Colon (tissue), 2 donors: ENCODE measurements around the gene THSD7A.

Experiments
- FAIRE-seq: peaks from 2 replicates; lab custom pipeline; 2012; peaks lifted over from hg19 to GRCh38; lab: Jason Lieb, UNC
- donor health status: control.
- donor health status: control.

The THSD7A gene

DNA sequence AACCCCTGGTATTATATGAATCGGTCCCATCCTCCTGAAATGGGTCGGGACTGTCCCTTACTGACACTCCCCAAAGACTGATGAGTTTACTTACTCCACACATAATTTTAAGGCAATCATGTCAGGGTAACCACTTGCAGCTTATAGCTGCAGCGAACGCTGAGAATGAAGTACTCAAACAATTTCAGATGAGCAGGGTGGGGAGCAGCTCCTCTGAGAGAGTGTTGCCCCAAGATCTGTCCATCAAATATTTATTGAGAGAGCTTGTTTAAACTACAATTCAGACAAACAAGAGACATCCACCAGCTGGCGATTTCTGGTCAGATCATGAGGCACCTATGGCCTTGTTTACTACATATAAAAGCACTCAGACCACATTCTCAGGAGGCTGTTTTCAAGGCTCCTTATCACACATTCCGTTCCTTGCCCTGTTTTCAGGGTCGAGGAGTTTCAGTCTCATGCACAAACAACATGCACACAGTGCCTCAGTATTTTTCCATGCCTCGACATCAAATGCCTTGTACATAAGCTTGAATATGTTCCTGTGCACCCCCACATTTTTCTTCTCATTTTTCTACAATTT lies 80.1 kb downstream of the THSD7A start:
- no peak for FAIRE-seq

DNA sequence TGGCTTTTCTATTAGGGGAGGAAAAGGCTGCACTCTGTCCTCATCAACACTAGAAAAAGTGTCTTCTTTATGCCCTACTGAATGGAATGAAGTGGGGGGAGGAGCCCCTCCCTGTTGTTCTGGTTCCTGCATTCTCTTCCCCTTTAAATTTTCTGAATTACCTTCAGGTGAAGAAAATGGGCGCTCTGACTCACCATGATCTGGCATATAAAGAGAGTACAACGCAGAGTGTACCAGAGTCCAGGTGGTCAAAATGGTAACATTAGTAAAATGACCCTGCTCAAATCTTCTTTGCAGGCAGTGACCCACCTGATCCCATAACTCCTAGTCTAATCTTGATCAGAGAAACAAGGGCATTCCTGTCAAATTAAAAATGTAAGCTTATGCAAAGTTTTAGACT lies 80.7 kb downstream of the THSD7A start:
- FAIRE-seq, result no peak

DNA sequence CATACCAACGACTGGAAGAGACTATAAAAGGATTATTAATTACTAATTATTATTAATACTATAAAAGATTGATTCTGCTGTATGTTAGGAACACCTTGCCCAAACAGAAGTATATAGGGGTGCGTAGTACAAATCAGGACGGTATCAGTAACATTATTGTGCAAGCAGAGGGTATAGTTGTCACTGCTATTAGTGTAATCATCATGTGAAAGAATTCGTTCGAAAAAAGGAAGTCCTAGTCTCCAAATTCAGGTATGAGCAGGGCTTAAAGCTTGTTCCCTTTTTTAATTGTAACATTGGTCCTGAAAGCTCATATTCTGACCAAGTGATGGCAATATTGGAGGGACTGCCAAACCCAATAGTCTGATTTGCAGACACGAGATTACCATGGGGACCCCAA lies 81.8 kb downstream of the THSD7A start:
- no peak for FAIRE-seq

DNA sequence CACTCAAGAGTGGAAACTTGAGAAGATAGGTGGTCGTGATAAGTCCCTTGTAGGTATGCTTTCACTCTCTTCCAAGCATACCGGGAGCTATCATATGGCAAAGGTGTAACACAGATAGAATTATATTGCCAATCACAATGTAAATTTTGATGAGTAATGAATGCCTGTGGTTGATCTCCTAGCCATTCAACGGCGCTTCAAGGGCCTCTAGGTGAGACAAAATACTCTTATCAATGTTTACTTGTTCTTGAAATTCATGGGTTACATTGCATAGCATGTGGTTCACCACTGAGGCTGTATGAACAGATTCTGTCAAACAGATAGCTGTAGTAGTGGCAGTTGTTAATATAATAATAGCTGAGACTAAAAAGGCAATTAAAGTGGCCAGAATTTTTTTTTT lies 82.4 kb downstream of the THSD7A start:
- FAIRE-seq, result no peak

DNA sequence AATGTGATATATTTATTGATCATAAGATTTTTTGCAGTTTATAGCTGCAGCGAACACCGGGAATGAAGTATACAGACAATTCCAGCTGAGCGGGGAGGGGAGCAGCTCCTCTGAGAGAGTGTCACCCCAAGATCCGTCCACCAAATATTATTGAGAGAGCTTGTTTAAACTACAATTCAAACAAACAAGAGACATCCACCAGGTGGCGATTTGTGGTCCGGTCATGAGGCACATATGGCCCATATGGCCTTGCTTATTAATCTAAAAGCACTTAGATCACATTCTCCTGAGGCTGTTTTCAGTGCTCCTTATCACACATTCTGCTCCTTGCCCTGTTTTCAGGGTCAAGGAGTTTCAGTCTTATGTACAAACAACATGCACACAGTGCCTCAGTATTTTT lies 83.1 kb downstream of the THSD7A start:
- no peak for FAIRE-seq

DNA sequence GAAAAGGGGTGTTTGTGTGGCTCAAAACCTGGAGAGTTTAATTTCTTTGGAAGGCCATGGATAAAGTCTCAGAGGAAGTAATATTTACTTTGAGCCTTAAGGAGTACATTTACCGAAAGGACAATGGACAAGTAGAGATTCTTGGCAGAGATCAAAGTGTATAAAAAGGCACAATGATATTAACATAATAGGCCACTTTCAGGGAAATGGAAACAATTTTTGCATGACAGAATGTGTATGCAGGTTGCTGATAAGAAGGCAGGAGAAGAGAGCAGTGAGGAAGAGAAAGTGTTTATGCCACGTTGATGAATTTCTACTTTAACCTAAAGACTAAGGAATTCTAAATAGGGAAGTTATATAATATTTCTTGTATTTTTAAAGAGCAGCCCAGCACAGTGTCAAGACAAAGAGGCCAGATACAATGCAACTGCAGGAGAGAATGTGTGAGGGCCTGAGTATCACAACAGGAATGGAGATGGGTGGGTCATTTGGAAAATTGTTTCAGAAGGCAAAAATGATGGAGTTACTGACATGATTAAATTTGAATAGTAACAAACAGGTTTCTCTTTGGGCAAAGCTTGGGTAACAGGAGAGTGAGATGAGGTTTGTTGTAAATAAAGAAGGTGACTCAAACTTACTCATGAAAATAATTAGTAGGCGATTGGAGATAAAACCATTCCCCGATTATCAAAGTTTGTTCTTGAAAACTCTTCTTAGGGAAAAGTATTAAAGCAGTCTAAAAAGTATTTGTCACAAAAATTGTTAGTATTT lies 84.1 kb downstream of the THSD7A start:
- FAIRE-seq, result no peak

DNA sequence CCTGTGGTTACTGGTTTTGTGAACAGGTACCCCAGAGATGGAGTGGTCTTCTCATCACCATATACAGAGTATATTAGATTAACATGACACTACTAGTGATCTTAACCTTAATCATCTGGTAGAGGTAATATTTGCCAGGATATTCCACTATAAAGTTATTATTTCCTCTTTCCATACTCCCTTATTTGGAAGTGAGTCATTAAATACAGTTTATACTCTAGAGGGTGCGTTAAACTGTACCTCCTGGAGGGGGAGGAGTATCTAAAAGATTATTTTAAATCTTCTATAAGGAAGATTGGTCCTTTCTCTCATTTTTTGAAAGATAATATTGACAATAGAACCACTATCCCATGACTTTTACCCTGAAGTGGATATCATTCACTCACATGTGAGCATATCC lies 85.4 kb downstream of the THSD7A start:
- no peak for FAIRE-seq

DNA sequence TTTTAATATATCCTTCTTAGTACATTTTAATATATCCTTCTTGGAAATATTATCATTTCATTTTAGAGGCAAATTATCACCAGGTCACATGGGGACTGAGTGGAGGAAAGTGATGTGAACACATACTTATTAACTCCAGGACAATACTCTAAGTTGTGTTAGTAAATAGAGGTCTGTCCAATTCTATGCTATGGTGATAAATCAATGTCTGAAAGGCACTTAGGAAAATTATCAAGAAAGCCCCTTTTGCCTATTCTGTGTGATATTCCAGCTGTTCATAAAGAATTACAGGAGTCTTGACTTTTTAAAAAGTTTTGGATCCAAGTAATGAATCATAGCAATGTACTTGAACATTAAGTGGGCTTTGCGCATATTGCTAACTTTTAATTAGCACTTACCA lies 88.5 kb downstream of the THSD7A start:
- no peak for FAIRE-seq

DNA sequence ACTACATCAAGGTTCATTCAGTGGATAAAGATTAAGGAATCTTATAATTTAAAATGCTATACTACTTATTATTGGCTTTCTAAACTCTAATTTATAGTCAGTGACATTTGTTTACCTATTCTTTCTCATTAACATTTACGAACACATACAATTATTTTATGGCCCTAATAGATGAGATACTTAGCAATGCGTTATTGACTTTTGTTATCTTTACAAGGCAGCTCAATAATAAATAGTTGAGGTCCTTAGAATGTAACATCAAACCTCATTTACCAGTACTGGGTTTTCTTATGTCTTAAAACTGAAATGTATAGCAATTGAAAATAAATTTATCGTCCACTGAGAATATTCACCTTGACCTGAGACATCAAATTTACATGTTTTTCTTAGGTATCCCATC lies 89.0 kb downstream of the THSD7A start:
- FAIRE-seq, result no peak

DNA sequence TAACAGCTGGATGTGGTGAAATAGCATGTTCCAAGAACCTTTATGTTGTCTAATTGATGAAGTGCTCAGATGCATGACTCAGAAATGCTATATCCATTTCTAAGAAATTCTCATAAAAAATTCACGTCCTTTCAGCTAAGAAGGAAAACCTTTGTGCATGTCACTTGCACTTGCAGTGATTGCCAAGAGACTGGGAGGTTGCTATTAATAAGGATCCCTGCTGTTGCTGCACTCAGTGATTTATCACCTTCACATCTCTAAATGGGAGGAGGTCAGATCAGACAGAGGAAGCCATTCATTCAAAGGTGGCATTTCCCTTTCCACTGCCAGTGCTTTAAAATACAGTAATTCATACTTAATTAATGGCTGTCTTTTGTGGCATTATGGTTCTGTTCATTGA lies 89.5 kb downstream of the THSD7A start:
- no peak for FAIRE-seq

DNA sequence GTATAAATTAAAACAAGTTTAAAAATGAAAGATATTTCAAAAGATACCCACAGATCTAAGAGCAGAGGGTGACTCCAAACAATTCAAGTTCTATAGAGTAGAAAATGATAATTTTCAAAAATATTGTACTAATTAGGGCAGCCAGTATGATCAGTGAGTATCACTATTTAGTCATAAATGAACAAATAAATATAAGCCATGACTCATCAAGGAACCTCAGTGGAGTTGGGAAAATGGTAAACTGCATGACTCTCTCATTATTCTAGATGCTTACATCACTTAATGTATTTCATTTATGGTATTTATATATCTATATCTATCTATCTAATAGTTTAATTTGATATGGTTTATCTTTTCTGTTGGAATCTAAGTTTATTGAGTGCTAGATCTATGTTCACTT lies 94.3 kb downstream of the THSD7A start:
- FAIRE-seq, result no peak

DNA sequence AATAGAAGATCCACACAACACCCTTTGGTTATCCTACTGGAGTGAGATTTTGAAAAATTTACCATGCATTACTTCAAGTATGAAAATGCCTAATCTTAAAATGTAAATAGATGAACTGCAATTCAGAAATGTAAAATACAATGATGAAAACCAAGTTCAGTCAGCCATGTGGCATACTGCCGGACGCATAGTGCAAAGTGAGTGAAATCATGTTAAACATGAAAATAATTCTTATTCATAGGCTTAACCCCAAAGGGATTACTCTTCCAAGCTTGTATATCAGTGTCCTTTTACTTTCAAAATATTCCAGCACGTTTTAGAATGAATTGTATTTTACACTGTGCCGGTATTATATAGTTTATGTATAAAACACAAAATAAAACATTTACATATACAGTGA lies 99.8 kb downstream of the THSD7A start:
- no peak for FAIRE-seq

DNA sequence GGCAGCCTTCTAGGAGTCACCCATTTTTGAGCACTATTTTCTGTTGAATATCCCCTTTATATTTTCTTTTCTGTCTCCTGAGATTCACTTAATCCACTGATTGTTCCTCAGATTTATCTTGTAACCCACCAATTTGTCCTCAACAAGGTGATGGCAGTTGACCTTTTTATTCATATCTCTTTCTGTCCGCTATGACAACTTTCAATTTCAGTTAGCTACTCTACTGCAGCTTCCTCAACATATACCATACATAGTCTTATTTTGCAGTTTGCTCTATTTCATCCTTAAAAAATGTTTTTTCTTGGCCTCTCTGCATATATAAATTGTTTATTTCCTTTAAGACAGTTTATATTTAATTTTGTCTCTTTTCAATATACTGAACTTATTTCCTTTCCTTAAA lies 101.3 kb downstream of the THSD7A start:
- FAIRE-seq, result no peak

DNA sequence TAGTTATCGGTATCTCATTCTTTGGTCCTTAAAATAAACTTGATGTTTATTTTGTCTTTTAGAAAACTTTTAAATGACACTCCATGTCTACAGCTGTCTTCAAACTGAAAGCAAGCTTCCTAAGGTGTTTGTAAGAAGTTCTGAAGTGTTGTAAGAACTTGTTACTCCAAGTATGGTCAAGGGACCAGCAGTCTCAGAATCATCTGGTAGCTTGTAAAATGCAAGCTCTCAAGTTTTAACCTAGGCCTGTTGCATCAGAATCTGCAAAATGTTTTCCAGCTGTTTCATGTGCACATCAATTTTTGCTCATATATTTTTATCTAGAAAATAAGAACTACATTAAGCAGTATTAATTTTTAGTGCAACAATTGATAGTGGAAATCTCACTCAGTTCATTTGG lies 104.1 kb downstream of the THSD7A start:
- no peak for FAIRE-seq

DNA sequence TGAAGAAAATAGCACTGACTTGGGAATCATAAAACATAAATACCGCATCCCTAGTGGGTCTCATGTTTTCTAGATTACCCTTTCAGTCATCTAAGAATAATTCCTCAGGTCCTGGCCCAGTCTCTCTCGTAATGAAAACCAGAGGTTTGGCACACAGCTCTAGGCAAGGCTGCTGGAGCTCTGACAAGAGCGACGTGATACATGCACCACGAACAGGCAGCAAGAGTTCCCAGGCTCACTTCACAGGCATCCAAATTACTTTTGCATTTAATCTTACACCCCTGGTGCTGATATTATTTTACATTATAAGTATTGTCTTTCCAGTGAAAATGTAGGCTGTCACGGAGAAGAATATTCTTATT lies 105.2 kb downstream of the THSD7A start:
- FAIRE-seq, result no peak

DNA sequence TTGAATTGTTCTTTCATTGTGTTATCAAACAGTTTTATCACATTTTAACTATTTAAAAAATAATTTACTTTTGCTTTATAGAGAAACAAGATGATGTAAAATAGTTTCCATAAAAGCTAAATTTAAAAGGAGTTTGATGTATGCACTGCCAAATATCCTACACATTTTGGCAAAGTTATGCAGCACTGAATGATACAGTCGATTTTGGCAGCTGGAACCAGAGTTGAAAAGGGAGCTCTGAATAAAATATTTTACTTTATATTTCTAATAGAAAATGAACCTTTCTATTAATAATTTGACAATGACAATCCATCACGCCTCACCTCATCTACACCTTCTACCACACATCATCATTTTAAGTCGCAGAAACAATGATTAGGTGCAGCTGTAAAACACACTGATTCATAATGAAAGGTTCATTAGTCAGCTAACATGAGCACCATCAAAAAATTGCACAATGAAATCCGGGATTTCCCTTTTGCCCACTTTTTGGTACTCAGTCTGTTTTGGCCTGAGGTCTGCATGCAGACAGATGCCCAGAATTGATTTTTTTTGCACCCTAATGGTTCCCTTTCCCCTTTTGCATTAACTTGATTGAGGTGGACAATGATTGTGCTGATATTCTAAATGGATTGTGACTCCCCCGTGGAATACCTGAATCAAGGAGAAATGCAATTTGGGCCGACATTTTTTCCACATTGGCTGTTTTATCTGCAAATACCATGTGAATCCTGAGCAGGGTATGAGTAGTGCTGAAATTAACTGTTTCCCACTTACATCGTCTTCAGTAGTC lies 105.8 kb downstream of the THSD7A start:
- FAIRE-seq, result no peak

DNA sequence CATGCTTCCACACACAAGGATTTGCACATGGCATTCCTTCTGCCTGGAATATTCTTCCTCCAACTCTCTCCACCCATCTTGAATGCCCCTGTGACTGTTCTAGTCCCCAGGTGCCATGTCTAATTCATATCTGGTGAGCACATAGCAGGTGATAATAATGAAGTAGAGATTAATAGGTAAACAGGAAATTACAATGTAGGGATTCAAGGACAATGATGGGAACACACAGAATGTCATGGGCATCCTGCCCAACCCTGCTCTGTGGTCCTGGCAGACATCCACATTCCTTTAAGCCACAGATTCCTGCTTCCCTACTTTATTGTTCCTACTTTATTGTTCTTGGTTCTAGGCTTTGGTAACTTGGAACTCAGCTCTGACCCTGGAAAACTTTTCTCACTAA lies 115.8 kb downstream of the THSD7A start:
- no peak for FAIRE-seq

DNA sequence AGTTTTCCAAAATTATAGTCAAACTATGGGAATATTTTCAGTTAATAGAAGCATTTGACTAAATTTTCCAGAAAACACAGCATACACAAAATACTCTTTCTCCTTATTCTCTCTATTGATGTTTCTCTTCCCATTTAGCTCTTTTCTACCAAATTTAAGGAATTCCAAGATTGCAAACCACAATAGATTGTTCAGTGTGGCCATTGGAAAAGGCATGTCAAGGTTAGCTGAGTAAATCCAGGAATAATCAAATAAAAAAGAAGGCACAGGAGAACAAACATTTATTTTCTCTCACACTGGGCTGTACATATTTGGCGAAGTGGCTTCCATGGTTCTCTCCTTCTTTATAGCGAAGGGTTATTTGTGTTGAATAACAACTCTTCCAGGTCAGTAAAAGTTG lies 117.3 kb downstream of the THSD7A start:
- no peak for FAIRE-seq

DNA sequence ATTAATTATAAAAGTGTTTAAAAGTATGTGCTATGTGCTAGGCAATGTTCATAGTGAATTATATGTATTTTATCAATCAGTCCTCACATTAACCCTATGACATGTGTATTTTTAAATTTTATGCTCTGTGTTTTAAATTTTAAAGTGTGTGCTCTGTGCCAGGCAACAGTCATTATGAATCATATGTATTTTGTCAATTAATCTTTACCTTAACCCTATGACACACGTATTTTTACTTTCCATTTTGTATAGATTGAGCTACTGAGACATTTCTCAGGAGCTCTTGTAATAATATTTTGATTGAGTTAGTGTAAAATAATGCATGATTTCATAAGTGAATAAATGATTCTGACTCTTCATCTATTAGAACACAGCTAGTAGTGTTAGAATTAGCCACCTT lies 117.8 kb downstream of the THSD7A start:
- no peak for FAIRE-seq

DNA sequence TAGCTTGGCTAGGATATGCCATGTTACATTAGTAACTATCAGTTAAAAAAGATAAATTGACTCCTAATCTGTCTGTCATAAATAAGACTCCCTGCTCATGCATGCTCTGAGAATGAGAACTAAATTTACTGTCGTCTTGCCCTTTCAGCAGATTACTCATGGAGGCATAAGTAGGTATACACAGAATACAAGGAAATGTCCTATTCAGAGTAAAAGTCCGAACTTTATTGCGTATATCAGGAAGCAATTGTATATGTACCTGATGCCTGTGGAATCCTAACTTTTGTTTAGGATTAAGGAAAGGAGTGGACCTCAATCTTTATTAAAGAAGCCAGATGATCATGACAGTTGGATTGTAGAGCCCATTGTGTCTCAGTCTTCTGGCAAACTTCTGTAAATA lies 118.6 kb downstream of the THSD7A start:
- no peak for FAIRE-seq

DNA sequence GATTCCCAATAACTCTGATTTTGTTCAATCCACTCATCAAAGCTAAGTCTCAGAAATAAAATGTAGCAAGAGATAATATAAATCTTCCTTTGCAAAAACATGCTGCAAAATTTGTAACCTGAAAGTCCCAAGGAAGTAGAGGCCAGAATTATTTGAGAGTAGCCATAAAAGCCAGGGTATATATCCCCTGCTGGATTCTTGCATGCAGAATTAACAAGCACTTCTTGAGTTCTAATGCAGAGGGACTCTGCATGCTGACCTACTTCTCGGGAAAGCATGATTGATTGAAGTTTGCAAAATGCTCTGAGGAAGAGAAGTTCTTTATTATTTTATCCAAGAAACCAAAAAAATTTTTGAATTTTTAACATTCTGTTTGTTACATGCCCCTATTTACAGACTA lies 121.6 kb downstream of the THSD7A start:
- no peak for FAIRE-seq

DNA sequence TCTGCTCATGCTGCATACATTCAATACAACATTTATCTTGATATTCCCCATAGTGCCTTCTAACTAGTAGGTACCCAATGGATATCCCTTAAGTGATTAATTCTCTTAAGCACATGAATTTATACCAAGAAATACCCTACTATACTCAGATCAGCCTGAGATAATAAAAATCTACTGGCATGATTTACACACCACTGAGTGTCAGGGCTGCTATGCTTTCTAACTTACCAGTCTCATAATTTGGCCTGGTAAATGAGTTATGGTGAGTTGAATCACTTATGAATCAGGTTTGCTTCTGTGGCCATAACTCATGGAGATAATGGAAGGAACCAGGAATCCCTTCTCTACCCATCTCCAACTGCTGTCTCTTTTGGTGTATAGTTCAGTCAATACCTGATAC lies 122.8 kb downstream of the THSD7A start:
- FAIRE-seq, result no peak

DNA sequence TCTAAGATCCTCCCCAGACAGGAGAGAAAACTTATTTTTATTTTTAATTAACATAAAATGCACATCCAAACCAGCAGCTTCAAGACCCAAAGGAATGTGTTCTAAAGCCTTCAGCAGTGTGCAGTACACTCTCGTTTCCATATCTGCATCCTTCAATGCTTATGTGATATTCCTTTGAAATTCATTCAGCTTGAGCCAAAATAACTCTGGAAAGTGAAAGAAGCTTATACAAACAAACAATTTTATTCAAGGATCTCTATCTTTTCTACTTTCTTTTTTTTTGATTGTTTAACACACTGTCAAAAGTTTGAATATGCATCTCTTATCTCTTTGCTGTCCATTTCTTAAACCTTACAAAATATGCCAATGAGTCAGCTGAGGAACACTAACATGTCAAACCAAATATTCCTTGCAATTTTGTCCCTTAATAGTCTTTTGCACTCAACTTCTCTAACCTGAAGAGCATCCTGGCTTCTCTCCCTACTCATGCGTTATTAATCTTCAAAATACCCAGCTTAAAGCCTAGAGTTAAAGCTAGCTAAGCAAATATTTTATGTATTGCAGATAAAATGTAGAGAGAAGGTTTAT lies 124.3 kb downstream of the THSD7A start:
- no peak for FAIRE-seq
